Erythroblast (primary cell): ENCODE results near the gene NPPB.
A peak's percentile ranks its signal among the peaks of the same experiment; 100 is the strongest.

Experiments
- DNase-seq, 2 experiments: peaks; one replicate each; lab custom pipeline; 2025; lab: John Stamatoyannopoulos, UW
- GATA1 ChIP-seq: IDR thresholded peaks from 2 replicates; pipeline ENCODE4 v1.6.1; 2011; ENCODE audit warnings: low read depth, mild to moderate bottlenecking, control low read depth, low read length, moderate library complexity
- POLR2A ChIP-seq: IDR thresholded peaks from 2 replicates; pipeline ENCODE4 v1.6.1; 2011; ENCODE audit warnings: mild to moderate bottlenecking, low read length

Gene NPPB

DNA sequence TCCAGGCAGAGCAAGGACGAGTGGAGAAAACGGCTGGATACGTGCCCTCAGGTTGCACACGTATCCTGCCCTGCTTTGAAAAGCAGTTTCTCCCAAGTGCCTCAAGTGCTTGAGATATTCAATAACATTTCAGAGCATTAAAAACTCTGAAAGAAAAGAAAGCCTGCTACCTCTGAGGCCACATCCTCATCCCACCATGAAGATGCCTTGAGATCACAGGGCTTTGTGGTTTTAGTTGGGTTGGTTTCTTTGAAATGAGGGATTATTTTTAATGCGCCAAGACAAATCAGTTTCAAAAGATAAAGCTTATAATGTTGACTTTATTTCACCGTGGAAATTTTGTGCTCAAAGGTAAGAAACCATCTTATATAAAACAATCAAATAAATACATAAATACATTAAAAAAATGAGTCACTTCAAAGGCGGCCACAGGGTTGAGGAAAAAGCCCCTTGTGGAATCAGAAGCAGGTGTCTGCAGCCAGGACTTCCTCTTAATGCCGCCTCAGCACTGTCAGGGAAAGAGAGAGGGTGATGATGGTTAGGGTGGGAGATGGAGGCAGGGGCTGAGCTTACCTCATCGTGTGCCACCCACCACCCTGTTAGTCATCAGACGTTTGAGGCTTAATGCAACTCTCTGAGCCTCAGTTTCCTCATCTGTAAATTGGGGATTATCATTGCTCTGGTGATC is 1.4 kb downstream of the NPPB start:
- DNase-seq = no peak
- no peak for TF ChIP-seq GATA1
- no peak for TF ChIP-seq POLR2A

DNA sequence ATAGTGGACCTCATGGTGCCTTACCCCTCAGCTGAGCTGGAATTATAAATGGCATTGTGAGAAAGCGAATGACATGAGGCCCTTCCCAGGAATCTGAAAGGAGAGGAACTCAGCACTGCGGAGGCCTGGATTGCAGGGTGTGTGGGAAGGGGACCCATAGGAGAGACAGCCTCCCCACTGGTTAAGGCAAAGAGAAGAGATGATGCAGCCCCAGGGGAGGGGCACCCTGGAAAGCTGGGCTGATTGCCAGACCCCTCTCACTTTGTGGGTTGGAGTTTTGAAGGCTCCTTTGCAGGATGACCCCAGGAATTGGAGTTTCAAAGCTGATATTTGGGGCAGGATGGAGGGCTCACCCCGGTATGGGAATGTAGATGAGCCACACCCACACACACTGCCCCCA is 2.0 kb downstream of the NPPB start:
- TF ChIP-seq POLR2A (no peak), GATA1 (no peak)
- no peak for DNase-seq

DNA sequence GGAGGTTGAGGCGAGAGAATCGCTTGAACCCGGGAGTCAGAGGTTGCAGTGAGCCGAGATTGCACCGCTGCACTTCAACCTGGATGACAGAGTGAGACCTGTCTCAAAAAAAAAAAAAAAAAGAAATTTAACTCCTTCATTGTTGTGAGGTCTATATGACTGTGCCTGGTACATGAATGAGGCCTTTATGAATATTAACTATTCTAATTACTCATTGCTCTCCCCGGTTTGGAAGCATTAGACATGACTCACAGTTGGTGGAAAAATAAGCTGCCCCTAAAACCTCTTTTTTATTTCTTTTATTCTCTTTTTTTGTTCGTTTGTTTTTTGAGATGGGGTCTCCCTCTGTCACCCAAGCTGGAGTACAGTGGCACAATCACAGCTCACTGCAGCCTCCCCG is 3.3 kb downstream of the NPPB start:
- no peak for DNase-seq
- no peak for TF ChIP-seq GATA1
- no peak for TF ChIP-seq POLR2A

DNA sequence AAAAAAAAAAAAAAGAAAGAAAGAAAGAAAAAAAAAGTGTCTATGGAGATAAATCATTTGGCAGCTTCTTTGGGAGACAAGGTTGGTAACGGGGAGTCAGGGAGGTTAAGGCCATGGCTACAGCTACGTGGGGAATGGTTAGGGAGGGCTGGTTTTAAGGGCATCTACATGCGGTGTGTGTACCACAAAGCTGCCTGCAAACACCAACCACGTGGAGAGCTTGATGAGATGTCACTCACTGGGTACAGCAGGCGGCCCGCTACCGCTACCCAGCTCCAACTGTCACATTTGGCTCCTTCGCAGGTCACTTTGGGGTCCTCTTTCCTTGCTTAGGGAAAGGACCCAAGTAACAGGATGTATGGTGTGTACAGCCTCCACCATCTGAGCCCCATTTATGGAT is 4.2 kb downstream of the NPPB start:
- no peak for TF ChIP-seq GATA1
- TF ChIP-seq POLR2A = no peak
- no peak for DNase-seq

DNA sequence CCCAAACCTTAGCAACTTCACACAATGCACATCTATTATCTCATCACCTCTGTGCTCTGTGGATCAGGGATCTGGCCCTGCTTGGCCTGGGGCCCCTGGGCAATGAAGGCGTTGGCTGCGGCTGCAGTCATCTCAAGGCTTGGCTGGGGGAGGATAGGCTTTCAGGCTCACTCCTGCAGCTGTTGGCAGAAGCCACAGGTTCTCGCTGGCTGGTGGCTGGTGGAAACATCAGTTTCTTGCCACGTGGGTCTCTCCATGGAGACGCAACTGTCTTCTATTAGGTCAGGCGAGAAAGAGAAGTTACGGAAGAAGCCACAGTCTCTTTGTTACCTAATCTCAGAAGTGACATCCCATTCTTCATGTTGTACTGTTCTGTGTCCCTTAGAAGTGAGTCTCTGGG is 7.6 kb downstream of the NPPB start:
- TF ChIP-seq GATA1 (no peak), POLR2A (no peak)

DNA sequence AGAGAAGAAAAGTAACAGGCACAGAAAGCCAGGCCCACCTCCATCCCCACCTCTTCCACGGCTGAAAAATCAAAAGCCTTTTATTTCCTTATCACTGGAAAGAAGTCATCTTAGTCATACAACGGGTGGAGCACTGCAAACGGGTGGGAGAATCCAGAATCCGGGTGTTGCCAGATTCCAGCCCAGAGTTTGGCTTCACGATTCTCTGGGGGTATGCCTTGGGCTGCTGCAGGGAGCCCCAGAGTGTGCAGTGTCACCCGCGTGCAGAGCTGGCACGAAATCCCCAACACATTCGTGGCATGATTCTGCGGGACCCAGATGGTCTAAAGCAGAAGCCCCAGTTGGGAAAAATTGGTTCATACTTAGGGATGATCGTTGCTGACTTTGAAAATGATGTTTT is 8.6 kb downstream of the NPPB start:
- DNase-seq = no peak

More for the DNA sequence above, 7.6 kb downstream of the NPPB start:
- no peak for DNase-seq

DNA sequence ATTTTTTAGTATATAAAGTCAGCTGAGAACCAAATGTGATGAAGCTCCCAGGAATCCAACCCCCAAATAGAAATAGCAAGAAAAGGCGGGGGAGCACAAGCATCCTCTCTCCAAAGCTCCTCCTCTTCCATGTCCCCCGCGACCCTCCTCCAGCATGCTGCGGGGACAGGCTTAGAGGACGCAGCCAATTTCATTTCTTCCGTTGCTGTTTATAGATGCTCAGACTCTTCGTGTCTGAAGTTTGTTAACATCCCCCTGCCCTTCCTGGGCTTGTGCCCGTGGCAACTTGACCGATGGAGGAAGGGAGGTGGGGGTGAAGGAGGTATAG is 10.4 kb downstream of the NPPB start:
- TF ChIP-seq GATA1 (no peak), POLR2A (no peak)
- DNase-seq = no peak

More for the DNA sequence above, 8.6 kb downstream of the NPPB start:
- TF ChIP-seq POLR2A (no peak), GATA1 (no peak)

DNA sequence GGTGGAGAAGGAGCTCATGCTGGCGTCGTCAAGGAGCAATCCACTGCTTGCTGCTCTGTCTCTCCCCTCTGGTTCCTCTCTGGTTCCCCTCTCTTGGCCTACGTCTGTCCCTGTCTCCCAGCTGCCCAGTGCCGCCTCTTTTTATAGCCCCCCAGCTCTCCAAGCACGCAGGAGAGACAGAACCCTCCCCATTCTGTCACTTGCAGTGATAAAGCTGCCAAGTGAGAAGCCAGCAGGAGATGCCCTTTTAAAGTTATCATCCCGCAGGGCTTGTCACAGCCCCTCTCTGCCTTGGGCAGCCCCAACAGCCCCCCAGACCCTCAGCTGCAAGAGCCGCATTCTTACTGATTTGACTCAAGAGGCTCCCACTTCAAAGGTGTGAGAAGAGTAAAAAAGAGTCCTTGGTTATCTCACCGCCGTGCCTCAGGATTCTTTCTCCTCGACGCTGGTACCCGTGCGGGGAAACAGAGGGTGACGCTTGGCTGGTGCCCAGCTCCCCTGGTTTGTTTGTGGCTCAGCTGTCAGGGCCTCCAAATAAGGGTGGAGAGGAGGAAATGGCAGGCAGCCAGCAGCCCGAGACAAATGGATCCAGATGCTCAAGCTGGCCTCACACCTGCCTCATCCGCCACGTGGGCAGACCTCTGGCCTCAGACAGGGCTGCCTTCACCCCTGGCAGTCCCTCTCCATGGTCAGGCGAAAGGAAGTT is 10.9 kb downstream of the NPPB start, which contains the start of gene NPPA:
NPPA (minus strand) TSS at position 117 of the 706 bp plus-strand sequence; CDS start at position 18, 99 bp downstream.
- no peak for TF ChIP-seq GATA1
- no peak for TF ChIP-seq POLR2A
- no peak for DNase-seq

DNA sequence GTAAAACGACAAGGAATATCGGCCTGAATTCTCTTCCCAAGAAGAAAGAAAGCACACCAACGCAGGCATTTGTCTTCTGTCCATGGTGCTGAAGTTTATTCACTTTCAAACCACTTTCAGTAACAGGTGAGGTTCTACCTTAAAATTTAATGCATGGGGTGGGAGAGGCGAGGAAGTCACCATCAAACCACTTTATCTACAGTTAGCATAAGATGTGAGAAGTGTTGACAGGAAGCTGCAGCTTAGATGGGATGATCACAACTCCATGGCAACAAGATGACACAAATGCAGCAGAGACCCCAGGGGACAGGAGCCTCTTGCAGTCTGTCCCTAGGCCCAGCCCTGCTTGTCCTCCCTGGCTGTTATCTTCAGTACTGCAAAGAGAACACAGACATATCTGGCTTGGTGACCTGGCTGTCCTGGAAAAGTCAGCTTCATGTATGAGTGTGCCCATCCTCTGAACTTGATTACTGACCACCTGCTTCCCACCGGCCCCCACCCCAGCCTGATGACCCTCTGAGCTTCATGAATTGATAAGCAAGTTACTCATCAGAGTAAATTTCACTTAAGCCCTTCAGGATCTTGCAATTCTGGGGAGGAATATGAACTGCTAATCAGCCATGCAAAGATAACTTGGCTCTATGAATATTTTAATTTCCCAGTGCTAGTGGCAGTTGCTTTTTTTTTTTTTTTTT is 13.0 kb downstream of the NPPB start:
- TF ChIP-seq GATA1 (no peak), POLR2A (no peak)
- DNase-seq = peak; percentile 54 to 66

DNA sequence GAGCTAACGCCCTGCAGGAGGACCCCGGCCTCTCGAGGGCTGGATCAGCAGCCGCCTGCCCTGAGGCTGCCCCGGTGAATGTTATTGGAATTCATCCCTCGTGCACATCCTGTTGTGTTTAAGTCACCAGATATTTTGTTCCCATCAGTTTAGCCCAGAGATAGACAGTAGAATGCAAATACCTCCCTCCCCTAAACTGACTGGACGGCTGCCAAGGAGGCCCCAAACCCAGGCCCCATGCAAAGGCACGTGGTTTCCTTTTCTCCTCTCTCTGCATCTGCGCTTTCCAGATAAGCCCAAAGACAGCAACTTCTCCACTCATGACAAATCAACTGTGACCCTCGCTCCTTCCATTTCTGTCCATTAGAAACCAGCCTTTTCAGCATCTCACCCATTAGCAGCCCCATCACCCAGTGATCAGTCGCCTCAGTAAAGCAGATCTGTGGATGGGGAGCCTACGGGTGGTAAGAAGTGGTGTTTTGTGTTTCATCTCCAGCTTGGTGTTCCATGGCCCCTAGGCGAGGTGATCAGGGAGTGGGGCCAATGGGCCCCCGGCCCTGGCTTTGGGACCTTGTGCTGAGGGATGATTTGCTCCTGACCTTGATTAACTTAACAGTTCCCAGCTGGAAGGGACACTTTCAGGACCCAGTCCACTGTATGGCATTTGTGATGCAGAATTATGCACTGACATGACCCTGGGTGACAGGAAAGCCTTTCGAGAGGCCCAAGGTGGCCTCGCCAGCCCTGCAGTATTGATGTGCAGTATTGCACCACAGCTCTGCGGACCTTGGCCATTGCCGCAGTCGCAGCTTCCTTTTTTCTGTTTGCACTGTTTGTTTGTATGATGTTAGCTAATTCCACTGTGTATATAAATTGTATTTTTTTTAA is 16.3 kb downstream of the NPPB start:
- peak; percentile 67 for TF ChIP-seq GATA1
- TF ChIP-seq POLR2A = peak; percentile 49
- peak; percentile 98 to 99 for DNase-seq

DNA sequence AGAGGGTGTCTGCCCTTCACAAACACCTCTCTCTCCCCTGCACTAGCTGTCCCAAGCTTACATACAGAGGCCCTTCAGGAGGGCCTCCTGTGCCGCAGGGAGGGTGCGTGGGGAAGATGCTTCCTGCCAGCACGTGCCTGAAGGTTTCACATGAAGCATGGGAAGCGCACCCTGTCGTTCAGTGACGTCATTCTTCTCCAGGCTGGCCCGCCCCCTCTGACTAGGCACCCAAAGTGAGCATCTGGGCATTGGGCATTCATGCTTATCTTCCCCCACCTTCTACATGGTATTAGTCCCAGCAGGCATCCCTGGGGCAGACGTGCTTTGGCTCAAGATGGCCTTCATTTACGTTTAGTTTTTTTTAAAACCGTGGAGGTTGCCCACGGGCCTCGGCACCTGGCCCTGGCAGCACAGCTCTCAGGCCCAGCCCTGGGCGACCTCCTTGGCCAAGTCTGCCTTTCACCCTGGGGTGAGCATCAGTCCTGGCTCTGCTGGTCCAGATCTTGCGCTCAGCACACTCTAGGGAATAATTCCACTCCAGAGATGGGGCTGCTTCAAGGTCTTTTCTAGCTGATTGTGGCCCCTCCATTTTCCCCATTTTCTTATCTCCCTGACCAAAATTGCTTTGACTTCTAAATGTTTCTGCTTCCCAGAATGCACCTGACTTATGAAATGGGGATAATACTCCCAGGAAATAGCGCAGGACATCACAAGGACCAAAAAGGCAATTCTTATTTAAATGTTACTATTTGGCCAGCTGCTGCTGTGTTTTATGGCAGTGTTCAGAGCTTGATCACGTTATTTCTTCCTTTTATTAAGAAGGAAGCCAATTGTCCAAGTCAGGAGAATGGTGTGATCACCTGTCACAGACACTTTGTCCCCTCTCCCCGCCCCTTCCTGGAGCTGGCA is 17.2 kb downstream of the NPPB start:
- TF ChIP-seq POLR2A (peak; percentile 30), GATA1 (peak; percentile 23)
- DNase-seq = peak; percentile 79 to 87

DNA sequence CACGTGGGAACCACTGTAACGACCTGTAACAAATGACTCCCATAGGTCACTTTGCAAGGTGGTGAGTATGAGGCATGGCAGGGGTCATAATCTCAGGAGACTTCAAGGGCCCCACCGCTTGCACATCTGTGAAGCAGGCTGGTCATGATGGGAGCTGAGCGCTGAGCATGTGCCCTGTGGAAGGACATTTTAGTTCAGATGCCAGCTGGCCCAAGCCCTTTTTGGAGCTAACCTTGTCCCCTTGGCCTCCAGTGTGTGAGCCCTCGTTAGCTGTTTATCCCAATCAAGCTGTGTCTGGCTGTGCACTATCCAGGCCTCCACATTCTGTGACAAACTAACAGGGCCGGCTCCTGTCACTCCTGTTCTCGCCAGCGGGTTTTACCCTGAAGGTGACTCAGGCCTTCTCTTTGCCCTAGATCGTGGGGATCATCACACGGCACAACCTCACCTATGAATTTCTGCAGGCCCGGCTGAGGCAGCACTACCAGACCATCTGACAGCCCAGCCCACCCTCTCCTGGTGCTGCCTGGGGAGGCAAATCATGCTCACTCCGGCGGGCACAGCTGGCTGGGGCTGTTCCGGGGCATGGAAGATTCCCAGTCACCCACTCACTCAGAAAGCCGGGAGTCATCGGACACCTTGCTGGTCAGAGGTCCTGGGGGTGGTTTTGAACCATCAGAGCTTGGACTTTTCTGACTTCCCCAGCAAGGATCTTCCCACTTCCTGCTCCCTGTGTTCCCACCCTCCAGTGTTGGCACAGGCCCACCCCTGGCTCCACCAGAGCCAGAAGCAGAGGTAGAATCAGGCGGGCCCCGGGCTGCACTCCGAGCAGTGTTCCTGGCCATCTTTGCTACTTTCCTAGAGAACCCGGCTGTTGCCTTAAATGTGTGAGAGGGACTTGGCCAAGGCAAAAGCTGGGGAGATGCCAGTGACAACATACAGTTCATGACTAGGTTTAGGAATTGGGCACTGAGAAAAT is 18.7 kb downstream of the NPPB start:
- DNase-seq = no peak
- TF ChIP-seq POLR2A (no peak), GATA1 (no peak)
